HG02610 (cell line): Measurements from ENCODE around the gene CASP10.
"Not testable (repeated sequence)": the region's sequence is repeated elsewhere in the genome, so short reads cannot be mapped to it uniquely, and the experiment has no call there.

ENCODE experiments used
- ATAC-seq: cut with Tn5 transposase; IDR thresholded peaks from one replicate; pipeline ENCODE4 v1.9.1; 2021; ENCODE audit warnings: mild to moderate bottlenecking, moderate library complexity; ENCODE audit not compliant: unreplicated experiment

The CASP10 gene

DNA sequence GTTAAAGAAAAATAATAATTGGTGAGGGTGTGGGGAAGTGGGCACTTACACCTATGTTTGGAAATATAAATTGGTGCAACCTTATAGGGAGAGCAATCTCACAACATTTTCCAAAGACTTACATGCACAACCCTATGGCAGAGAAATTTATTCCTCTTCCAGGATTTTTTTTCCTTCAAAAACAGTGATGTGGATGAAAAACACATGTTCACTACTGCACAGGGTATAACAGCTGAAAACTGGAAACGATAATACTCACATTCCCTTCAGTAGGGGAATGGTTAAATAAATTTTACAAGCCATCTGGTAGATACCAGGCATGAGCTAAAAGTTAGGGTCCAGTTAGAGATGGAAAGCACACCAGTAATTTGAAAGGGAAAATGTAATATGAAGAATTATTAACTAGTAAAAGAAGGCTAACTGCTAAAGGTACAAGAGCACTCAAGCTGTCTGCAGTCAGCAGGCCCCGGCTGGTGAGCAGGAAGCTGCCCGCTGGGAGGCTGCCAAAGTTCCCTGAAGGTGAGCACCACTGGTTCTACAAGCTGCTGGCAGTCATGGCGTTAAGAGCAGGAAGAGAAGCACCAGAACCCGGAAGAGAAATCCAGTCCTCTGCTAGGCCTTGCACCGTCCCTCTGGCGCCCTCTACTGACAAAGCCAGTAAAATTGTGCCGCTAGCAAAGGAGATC lies 49.0 kb downstream of the CASP10 start:
- peak; percentile 42 for ATAC-seq

DNA sequence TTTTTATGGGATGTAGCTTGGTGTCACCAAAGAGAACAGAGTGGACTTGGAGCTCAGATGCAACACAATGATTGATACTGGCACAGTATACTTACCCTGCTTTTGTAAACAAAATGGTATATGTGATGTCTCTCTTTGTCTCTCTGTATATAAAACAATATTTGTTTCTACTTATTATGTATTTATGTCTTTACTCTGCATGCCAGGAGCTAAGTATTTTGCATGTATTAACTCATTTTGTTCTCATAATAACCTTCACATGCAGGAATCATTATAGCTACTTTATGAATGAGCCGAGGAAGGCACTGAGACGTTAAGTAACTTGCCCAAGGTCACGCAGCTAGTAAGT lies 49.5 kb downstream of the CASP10 start:
- ATAC-seq: no peak

DNA sequence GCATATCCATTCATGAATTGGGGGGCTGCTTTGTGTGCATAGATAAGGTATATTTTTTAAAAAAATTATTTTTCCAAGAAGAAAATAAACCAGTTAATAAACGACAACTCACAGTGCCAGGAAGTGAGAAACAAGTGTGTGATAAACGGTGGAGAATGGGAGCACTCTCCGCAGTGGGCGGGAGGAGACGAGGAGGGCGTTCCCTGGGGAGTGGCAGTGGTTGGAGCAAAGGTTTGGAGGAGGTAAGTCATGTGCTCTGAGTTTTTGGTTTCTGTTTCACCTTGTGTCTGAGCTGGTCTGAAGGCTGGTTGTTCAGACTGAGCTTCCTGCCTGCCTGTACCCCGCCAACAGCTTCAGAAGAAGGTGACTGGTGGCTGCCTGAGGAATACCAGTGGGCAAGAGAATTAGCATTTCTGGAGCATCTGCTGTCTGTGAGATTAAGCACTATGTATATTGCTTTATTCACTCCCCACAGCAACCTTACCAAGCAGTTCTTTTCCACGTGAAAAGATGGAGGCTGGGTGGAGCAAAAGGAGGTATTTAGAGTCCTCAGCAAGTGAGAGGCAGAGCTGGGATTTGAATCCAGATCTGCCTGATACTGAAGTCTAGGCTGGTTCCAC lies 50.4 kb downstream of the CASP10 start:
- ATAC-seq: peak; percentile 92

DNA sequence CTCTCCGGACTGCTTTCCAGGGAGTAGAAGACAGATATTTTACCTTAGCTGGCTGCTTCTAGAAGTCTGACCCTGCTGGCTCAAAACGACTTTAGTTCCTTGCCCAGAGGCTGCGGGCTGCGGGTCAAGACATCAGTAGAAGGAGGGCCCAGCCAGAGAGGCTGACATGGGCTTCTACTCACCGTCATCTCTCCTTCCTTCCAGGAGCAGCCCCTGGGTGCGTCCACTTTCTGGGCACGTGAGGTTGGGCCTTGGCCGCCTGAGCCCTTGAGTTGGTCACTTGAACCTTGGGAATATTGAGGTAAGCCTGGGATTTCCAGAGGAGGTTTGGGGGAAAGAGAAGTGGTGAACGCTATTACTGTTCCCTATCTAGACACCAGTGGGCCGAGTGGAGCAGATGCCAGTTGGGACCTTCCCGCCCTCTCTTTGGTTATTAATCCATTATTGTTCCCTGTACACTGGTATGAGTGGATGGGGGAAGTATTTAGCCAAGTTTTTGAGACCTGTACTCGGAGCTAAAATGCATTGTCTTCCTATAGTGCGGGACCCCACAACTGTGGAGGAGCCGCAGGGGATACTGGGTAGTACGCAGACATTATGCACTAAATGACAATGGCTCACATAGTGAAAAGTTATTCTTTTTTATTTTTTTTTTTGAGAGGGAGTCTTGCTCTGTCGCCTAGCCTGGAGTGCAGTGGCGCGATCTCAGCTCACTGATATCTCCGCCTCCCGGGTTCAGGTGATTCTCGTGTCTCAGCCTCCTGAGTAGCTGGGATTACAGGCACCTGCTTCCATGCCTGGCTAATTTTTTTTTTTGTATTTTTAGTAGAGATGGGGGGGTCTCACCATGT lies 51.1 kb downstream of the CASP10 start:
- ATAC-seq: peak; percentile 15

DNA sequence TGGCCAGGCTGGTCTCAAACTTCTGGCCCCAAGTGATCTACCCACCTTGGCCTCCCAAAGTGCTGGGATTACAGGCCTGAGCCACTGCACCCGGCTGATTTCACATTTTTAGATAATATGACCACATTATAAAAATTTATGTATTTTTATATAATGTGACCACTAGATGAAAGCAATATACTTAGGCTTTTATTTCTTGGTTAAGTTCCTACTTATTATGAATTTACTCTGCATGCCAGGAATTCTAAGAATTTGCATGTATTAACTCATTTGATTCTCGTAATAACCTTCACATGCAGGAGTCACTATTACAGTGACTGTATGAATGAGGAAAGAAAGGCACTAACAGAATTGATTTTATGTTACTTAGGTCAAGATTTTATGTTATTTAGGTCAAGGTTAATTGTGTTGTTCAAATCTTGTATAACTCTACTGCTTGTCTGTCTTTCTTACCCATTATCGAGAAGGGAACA lies 51.8 kb downstream of the CASP10 start:
- ATAC-seq: no peak

DNA sequence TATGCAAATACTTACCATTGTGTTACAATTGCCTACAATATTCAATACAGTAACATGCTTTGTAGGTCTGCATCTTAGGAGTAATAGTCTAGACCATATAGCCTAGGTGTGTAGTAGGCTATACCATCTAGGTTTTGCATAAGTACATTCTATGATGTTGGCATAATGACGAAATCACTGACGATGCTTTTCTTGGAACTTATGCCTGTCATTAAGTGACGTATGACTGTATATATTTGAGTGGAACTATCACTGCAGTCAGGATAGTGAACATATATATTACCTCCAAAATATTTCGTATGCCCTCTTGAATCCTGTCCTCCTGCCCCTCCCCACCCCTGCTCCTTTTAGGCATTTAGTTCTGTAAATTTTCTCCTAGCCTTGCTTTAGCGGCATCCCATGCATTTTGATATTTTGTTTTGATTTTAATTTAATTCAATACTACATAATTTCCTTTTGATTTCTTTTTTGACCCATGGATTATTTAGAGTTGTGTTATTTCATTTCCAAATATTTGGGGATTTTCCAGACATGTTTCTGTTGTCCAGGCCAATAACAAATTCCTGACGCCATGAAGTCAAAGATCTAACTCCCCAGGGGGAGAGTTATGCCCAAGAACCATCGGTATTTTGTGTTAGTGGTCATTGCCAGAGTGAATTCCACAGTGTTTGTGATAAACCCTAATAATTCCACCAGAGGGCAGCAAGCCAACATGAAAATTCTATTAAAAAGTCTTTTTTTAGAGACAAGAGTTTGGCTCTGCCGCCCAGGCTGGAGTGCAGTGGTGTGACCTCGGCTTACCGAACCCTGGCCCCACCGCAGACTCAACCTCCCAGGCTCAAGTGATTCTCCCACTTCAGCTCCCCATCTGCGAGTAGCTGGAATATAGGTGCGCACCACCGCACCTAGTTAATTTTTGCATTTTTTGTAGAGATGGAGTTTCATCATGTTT lies 53.2 kb downstream of the CASP10 start:
- ATAC-seq: no peak

DNA sequence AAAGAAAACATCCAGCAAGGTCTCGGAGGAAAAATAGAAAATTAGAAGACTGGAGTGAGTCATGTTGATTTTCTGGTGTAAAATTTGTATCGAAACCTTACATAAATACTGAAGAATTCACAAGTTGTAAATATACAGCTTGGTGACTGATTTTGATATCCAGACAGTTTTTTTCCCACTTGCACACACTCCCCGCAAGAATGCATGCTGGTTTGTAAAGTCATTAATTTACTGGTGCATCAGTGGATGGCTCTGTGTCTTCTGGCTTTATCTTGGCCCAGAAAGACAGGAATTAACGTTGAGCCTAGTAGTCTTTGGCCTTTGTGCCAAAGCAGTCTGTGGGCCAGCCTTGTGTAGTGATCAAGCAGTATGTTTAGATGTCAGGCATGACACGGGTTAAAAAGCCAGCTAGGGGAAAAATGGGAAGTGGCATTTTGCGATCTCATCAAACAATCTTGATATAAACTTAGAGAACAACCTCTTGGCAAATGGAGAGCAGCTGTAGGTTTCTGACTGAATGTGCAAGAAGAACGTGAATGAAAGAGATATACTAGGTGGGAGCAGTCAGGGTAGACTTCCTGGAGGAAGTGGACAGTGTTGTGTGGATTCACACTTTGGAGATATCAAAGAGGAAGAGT lies 54.7 kb downstream of the CASP10 start:
- ATAC-seq: no peak

DNA sequence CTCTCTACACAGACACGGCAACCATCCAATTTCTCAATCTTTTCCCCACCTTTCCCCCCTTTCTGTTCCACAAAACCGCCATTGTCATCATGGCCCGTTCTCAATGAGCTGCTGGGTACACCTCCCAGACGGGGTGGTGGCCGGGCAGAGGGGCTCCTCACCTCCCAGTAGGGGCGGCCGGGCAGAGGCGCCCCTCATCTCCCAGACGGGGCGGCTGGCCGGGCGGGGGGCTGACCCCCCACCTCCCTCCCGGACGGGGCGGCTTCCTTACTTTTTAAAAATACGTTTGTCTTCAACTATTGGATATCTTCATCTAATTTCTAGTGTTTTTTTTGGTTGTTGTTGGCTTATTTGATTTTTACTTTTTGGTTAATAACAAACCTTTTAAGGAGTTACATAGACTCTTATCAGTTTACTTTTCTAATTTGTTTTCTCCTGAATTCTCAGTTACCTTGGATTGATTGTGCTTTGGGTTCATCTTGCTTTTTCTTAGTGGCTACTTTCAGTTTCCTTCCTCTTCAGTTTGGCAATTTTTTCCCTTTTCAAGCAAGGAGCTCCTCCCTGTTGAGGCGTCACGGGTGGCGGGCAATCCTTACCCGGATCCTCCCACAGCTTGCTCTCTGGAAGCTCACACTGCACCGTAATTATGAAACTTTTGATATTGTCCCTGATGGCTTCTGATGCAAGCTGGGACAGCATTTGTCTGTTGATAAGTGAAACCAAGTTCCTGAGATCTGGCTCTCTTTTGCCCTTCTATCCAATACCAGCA lies 56.4 kb downstream of the CASP10 start:
- not testable (repeated sequence) for ATAC-seq

DNA sequence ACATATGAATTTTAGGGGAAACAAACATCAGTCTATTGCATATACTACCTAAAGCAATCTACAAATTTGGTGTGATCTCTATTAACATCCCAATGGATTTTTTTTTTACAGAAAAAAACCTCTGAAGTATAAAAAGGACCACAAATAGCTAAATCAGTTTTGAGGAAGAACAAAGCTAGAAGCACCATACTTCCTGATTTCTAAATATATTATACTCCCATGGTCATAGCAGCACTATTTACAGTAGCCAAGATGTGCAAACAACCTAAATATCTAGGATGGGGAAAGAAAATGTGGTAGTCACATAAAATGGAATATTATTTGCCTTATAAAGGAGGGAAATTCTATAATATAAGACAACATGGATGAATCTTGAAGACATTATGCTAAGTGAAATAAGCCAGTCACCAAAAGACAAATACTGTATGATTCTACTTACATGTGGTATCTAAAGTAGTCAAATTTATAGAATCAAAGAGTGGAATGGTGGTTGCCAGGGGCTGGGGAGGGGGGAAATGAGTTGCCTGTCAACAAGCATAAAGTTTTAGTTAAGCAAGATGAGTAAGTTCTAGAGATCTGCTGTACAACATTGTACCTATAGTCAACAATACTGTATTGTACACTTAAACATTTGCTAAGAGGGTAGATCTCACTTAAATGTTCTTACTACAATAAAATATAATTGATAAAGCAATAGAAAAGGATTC lies 59.8 kb downstream of the CASP10 start:
- ATAC-seq: no peak

DNA sequence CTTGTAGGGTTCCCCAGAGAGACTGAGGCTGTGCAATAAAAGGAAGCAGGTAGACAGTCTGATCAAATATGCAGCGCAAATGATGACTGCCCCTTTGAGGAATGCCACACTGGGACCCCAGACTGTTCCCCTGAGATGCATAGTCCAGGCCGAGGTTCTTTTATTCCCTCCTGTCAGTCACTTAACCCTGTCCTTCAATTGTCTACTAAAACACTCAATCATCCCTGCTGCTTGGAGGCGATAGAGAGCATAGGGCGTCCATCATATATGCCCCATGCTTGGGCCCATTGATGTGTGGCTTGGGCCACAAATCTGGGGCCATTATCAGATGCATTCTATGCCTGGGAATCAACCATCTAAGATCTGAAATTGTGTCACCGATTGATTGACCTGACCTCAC lies 61.9 kb downstream of the CASP10 start:
- no peak for ATAC-seq

DNA sequence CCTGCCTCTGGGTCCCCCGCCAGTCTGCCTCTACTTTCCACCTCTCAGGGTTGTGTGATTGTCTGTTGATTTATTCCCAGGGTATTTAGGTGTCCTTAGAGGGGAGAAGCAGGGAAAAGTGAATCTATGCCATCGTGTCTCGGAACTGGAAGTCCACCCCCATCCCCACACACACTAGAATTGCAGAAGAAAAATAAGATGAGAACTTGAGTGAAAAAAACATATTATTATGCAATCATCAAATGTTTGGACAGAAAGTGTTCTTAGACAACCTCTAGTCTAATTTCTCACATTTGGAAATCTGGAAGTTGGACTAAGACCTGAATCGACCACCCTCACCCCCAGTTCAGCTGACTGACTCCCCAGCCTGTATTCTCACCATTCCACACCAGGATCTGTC lies 63.3 kb downstream of the CASP10 start:
- no peak for ATAC-seq

DNA sequence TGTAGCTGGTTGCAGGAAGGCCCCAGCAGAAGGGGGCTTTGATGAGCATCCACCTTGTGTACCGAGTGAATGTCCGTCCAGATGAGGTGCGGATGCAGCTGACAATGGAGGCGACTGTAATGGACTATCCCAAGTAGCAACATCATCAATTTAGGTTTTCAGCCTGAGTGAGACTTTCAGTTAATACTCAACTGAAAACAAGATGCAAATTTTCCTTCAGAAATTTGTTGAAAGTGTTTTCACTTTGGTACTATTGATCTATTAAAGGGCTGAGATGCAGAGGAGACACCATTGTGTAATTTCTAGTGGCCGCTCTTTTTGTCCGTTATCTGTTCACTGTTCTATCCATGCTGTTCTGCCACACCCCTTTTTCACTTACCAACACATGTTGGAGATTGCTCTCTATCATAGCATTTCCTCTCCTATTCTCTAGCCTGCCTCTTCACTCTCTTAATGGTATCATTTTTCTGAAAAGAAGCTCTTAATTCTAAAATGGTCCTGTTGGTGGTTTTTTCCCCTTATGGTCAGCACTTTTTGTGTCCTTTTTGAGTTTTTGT lies 65.4 kb downstream of the CASP10 start:
- ATAC-seq: no peak

DNA sequence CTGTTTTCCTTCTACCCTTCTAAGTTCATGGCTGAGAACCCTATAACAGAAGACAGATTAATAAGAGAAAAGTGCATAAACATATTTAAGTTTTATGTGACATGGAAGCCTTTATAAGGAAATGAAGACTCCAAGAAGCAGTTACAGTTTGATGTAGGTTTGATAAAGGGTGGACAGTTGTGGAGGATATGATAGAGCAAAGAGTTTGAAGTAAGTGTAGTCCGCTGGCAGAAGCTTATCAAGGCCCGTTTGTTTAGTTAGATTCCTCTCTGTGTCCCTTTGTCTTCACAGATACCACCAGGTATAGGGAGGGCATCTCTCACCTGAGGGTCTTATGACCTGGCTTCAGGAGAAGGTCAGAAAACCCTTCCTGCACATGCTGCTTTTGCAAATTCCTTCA lies 66.9 kb downstream of the CASP10 start:
- ATAC-seq: no peak

DNA sequence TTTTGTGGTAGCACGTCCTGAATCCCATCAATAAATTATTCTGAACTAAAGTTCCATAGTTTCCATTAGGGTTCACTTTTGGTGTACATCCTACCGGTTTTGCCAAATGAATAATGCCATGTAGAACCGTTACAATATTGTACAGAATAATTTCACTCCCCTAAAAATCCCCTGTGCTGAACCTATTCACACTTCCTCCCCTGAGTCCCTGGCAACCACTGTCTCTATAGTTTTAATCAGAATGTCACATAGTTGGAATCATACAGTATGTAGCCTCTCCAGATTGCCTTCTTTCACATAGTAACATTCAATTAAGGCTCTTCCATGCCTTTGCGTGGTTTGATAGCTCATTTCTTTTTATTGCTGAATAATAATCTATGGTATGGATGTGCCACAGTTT lies 67.8 kb downstream of the CASP10 start:
- ATAC-seq: no peak

DNA sequence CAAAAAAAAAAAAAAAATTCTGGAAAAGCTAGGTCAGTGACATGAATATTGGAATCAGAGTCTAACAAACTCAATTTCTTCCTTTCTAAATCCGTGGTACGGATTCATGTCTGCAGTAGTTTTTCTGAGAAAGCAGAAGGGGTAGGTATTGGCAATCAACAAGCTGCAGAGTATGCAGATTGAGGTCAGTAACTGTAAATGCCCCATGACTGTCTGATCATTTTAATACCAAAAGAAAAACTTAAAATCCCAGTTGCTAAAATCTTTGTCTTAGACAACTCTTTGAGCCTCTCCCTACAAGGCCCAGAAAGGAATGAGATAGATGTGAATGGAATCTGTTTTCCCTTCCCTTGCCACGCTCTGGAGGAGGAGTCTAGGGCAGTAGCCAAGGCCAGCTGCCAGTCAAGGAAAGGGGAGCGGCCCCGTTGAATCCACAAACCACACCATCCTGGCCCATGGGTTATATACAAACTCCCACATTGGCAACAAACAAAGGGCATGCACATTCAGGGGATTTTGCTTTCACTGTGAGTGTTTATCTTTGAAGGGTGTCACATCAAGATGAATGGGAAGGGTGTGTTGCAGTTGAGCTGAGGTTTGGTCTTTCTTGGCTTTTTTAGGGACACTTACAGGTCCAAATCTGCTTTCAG lies 71.3 kb downstream of the CASP10 start:
- ATAC-seq: no peak

DNA sequence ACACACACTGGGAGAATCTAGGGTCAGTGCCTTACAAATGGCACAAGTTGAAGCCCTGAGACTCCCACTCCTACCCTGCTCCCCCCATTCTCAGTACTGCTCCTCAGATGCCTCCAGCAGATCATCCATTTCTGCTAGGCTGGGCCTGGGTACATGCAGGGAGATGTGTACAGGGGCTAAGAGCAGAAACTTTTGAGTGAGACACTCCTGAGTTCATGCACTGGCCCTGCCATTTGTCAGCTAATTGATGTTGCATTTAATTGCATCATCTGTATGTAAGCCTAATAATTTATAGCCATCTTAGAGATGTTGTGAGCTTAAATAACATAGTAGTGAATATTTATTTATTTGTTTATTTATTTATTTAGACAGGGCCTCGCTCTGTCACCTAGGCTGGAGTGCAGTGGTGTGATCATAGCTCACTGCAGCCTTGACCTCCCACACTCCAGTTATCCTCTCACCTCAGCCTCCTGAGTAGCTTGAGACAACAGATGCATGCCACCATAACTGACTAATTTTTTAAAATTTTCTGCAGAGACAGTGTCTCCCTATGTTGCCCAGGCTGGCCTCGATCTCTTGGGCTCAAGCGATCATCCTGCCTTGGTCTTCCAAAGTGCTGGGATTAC lies 72.6 kb downstream of the CASP10 start:
- no peak for ATAC-seq

DNA sequence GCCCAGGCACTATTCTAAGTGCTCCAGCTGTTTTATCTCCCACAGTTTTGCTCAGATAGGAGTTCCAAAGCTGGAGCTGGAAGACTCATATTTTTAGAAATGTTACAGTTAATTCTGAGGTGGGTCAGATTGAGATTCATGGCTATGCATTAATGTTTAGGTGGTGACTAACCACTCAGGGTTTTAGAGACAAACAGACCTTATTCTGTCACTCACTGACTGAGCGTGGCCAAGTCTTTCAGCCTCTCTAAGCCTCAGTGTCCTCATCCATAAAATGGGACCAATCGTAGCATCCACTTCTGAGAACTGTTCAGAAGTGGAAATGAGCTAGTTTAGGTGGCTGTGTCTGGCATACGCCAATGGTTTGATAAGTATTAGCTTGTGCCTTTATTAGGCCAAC lies 73.1 kb downstream of the CASP10 start:
- no peak for ATAC-seq
